SK-N-SH (cell line): ENCODE data around the gene ANKRD13B. TPM values are rescaled to one million over a fixed set of nuclear protein-coding genes. Genes with fewer than 3 reads are reported as not detected.

Source experiments
- CTCF ChIA-PET: fragments of 300-600, 350-600 bp; formaldehyde crosslinking; extraction: SDS; loops from one replicate; lab custom pipeline; 2021; lab: Yijun Ruan, JAX
- POLR2A ChIA-PET: fragments of 350-600 bp; sonication (Branson Sonifier 250); formaldehyde crosslinking; extraction: SDS; loops from one replicate; lab custom pipeline; 2020; ENCODE audit warnings: antibody characterized with exemption, inconsistent platforms; lab: Yijun Ruan, JAX
- DNase-seq: peaks from one replicate; pipeline ENCODE4 v3.0.0; 2012
- H2AFZ ChIP-seq: fragments of 200-600 bp; sonication (generic); 2 replicates; pipeline ENCODE4 v1.8.1; 2016; ENCODE audit warnings: antibody characterized with exemption, mild to moderate bottlenecking, low read depth
- H3F3A ChIP-seq: fragments of 200-600 bp; sonication (generic); replicated peaks from 2 replicates; pipeline ENCODE3; 2016; ENCODE audit warnings: antibody characterized with exemption, mild to moderate bottlenecking; ENCODE audit not compliant: insufficient read depth
- H3K27ac ChIP-seq, 2 experiments: fragments of 200-500 bp in 1 of 2; fragments of 200-600 bp in 1 of 2; sonication (Bioruptor generic) in 1 of 2; sonication (generic), shearing (Covaris generic) in 1 of 2; 2 replicates each; pipeline versions ENCODE4 v1.5.1 to v1.6.1; 2014 to 2016; ENCODE audit warnings: low read depth in 2 of 2, inconsistent platforms in 1 of 2, low read length in 1 of 2, mild to moderate bottlenecking in 1 of 2, mixed read lengths in 1 of 2
- H3K27me3 ChIP-seq: fragments of 200-600 bp; sonication (generic), shearing (Covaris generic); 2 replicates; pipeline ENCODE4 v1.6.1; 2016; ENCODE audit warnings: mixed run types; ENCODE audit not compliant: insufficient read depth
- H3K36me3 ChIP-seq, 2 experiments: fragments of 200-500 bp in 1 of 2; fragments of 200-600 bp in 1 of 2; sonication (Bioruptor generic) in 1 of 2; sonication (generic) in 1 of 2; replicated peaks in 1 of 2; 2 replicates each; pipeline versions ENCODE3 to v1.5.1; 2014 to 2016; ENCODE audit warnings: low read length in 1 of 2, mild to moderate bottlenecking in 1 of 2; ENCODE audit not compliant: insufficient read depth in 2 of 2, control insufficient read depth in 1 of 2
- H3K4me1 ChIP-seq, 2 experiments: fragments of 200-500 bp in 1 of 2; fragments of 200-600 bp in 1 of 2; sonication (Bioruptor generic) in 1 of 2; sonication (generic), shearing (Covaris generic) in 1 of 2; 2 replicates each; pipeline versions ENCODE4 v1.5.1 to v1.6.1; 2014 to 2016; ENCODE audit warnings: low read depth in 1 of 2, low read length in 1 of 2, mixed run types in 1 of 2; ENCODE audit not compliant: insufficient read depth in 2 of 2, control insufficient read depth in 1 of 2
- H3K4me2 ChIP-seq: fragments of 200-600 bp; sonication (generic), shearing (Covaris generic); 2 replicates; pipeline ENCODE4 v1.6.1; 2017; ENCODE audit warnings: mixed run types
- H3K4me3 ChIP-seq, 2 experiments: fragments of 200-500 bp in 1 of 2; fragments of 200-600 bp in 1 of 2; sonication (Bioruptor generic) in 1 of 2; sonication (generic), shearing (Covaris generic) in 1 of 2; 2 replicates each; pipeline versions ENCODE4 v1.5.1 to v1.8.1; 2014 to 2016; ENCODE audit warnings: low read depth in 2 of 2, inconsistent platforms in 1 of 2, low read length in 1 of 2, mild to moderate bottlenecking in 1 of 2, mixed read lengths in 1 of 2, moderate library complexity in 1 of 2
- H3K79me2 ChIP-seq: fragments of 200-600 bp; sonication (generic); 2 replicates; pipeline ENCODE4 v1.8.1; 2017; ENCODE audit warnings: mild to moderate bottlenecking; ENCODE audit not compliant: insufficient read depth
- H3K9ac ChIP-seq: fragments of 200-600 bp; sonication (generic); 2 replicates; pipeline ENCODE4 v1.6.1; 2017; ENCODE audit warnings: mixed run types
- H3K9me2 ChIP-seq: fragments of 200-600 bp; sonication (generic); 2 replicates; pipeline ENCODE4 v1.6.1; 2017; ENCODE audit warnings: mixed run types
- H3K9me3 ChIP-seq: fragments of 200-600 bp; sonication (generic); 2 replicates; pipeline ENCODE4 v1.6.1; 2017; ENCODE audit warnings: mixed run types, mild to moderate bottlenecking, moderate library complexity
- H4K20me1 ChIP-seq: fragments of 200-600 bp; sonication (generic); 2 replicates; pipeline ENCODE4 v1.6.1; 2017; ENCODE audit warnings: mild to moderate bottlenecking, mixed run types; ENCODE audit not compliant: insufficient read depth
- CHD2 ChIP-seq: fragments of 150-350 bp; IDR thresholded peaks from 2 replicates; pipeline ENCODE4 v1.6.1; 2018; ENCODE audit warnings: low read length; ENCODE audit not compliant: partially characterized antibody
- CTCF ChIP-seq: fragments of 200-600 bp; sonication (generic); IDR thresholded peaks from 2 replicates; pipeline ENCODE4 v1.6.1; 2017; ENCODE audit warnings: antibody characterized with exemption, mild to moderate bottlenecking, moderate library complexity
- ELF1 ChIP-seq: IDR thresholded peaks from 2 replicates; pipeline ENCODE4 v1.4.0; 2012
- EP300 ChIP-seq, 2 experiments: IDR thresholded peaks; 2 replicates each; pipeline versions ENCODE4 v1.4.0 to v1.6.1; 2012; ENCODE audit warnings: borderline replicate concordance in 1 of 2, low read depth in 1 of 2, low read length in 1 of 2
- EZH2phosphoT487 ChIP-seq: fragments of 200-600 bp; sonication (generic); IDR thresholded peaks from 2 replicates; pipeline ENCODE4 v1.6.1; 2017; ENCODE audit warnings: low read depth, mixed run types, mild to moderate bottlenecking, antibody characterized with exemption, moderate library complexity, borderline replicate concordance
- FOSL2 ChIP-seq: IDR thresholded peaks from 2 replicates; pipeline ENCODE4 v1.4.0; 2012; ENCODE audit warnings: low read depth, mild to moderate bottlenecking, moderate library complexity, borderline replicate concordance
- FOXM1 ChIP-seq: IDR thresholded peaks from 2 replicates; pipeline ENCODE4 v1.4.0; 2012; ENCODE audit warnings: low read depth, mild to moderate bottlenecking
- GABPA ChIP-seq: IDR thresholded peaks from 2 replicates; pipeline ENCODE4 v1.4.0; 2012; ENCODE audit warnings: low read depth, mild to moderate bottlenecking
- GATA2 ChIP-seq: sonication (generic); formaldehyde crosslinking; IDR thresholded peaks from 2 replicates; pipeline ENCODE4 v1.5.0; 2020; ENCODE audit warnings: mild to moderate bottlenecking, missing genetic modification reagents
- IRF3 ChIP-seq: fragments of 150-350 bp; IDR thresholded peaks from 2 replicates; pipeline ENCODE4 v1.6.1; 2016; ENCODE audit warnings: mild to moderate bottlenecking, low read depth, low read length
- JUND ChIP-seq: IDR thresholded peaks from 2 replicates; pipeline ENCODE4 v1.4.0; 2012
- MAX ChIP-seq: IDR thresholded peaks from 2 replicates; pipeline ENCODE4 v1.4.0; 2012; ENCODE audit warnings: low read depth
- MEF2A ChIP-seq: IDR thresholded peaks from 2 replicates; pipeline ENCODE4 v1.4.0; 2012; ENCODE audit warnings: low read depth, borderline replicate concordance
- MXI1 ChIP-seq: IDR thresholded peaks from 2 replicates; pipeline ENCODE4 v1.6.1; 2012; ENCODE audit warnings: mild to moderate bottlenecking, low read depth, low read length, improper control_type of control experiment
- NFIC ChIP-seq: IDR thresholded peaks from 2 replicates; pipeline ENCODE4 v1.4.0; 2012; ENCODE audit warnings: borderline replicate concordance
- POLR2AphosphoS5 ChIP-seq: IDR thresholded peaks from 2 replicates; pipeline ENCODE4 v1.6.1; 2012; ENCODE audit warnings: low read depth, low read length
- RFX5 ChIP-seq: IDR thresholded peaks from 2 replicates; pipeline ENCODE4 v1.6.1; 2012; ENCODE audit warnings: mild to moderate bottlenecking, improper control_type of control experiment, low read length
- TAF1 ChIP-seq: IDR thresholded peaks from 2 replicates; pipeline ENCODE4 v1.6.1; 2012; ENCODE audit warnings: low read depth, mild to moderate bottlenecking, low read length, moderate library complexity, borderline replicate concordance
- TCF12 ChIP-seq: IDR thresholded peaks from 2 replicates; pipeline ENCODE4 v1.4.0; 2012
- TEAD4 ChIP-seq: IDR thresholded peaks from 2 replicates; pipeline ENCODE4 v1.4.0; 2012; ENCODE audit warnings: mild to moderate bottlenecking, borderline replicate concordance; ENCODE audit not compliant: insufficient read depth
- YY1 ChIP-seq: IDR thresholded peaks from 2 replicates; pipeline ENCODE4 v1.4.0; 2012; ENCODE audit warnings: low read depth, mild to moderate bottlenecking
- WGBS: methylation state at CpG from one replicate; pipeline ENCODE4 v1.1.6; 2017; ENCODE audit warnings: low lambda C conversion rate; 5-methylcytosine and 5-hydroxymethylcytosine counted together
- polyA plus RNA-seq, 3 experiments: library from polyadenylated mRNA; depleted of rRNA; stranded (reverse); fragments of >200 nt; gene quantifications; 2 replicates each; pipeline ENCODE4 v1.2.3, GENCODE V29; 2012

Gene ANKRD13B
- polyA plus RNA-seq, 1 of the 3 experiments (the other 2 are of a cell fraction), result 16.1 TPM

GRCh38 chr17:29659155-29659554 lies 66.2 kb downstream of the ANKRD13B start:
- TF ChIP-seq MXI1 (no peak), ELF1 (no peak), CHD2 (no peak), MAX (no peak), FOXM1 (no peak), EZH2phosphoT487 (no peak), JUND (no peak)
- TF ChIP-seq, all 33 proteins: peak for 0
- Histone ChIP-seq H3K27me3 (no peaks in the 10 kb centered on the region), H3K9ac (no peak overlapping the region), H3K4me3 (no peak overlapping the region), H3K9me3 (no peaks in the 10 kb centered on the region), H3K36me3 (peaks cover 10 to 26% of the 10 kb centered on the region in 2 experiments), H3K79me2 (no peaks in the 10 kb centered on the region), H3K4me2 (no peak overlapping the region), H3K9me2 (no peaks in the 10 kb centered on the region), H2AFZ (no peak overlapping the region), H3F3A (peaks cover 7% of the 10 kb centered on the region), H3K4me1 (peaks cover 0 to 15% of the 10 kb centered on the region in 2 experiments; a peak in 2 of 4 replicates), H4K20me1 (no peaks in the 10 kb centered on the region), H3K27ac (no peak overlapping the region)
- WGBS, result 89% methylated on average over 2 of the region's 2 CpGs
- ChIA-PET CTCF (no interaction called here), POLR2A (no interaction called here)
- DNase-seq, result no peak

- peaks cover 15% of the 10 kb centered on the region for H3F3A ChIP-seq
- H3K4me2 ChIP-seq, result no peak overlapping the region
- H3K9me3 ChIP-seq, result no peaks in the 10 kb centered on the region
- H3K4me1 ChIP-seq, result peaks cover 0 to 31% of the 10 kb centered on the region in 2 experiments; a peak in 2 of 4 replicates
- no peak overlapping the region for H3K27ac ChIP-seq
- no peaks in the 10 kb centered on the region for H4K20me1 ChIP-seq
- no peak for TF ChIP-seq YY1
- TF ChIP-seq MEF2A, result no peak
- no peak for TF ChIP-seq EP300 (IDR thresholded peaks at IDR 0.05; ENCODE audit: borderline replicate concordance in 1 of 2, low read depth in 1 of 2, low read length in 1 of 2)
- TF ChIP-seq CTCF, result no peak
- no peak for TF ChIP-seq FOSL2
- no peak for TF ChIP-seq NFIC
- no peak for TF ChIP-seq FOXM1
- no peak for TF ChIP-seq ELF1
- no peak for TF ChIP-seq CHD2
- no peak for TF ChIP-seq EZH2phosphoT487
- no peak for TF ChIP-seq GATA2 (CRISPR knock-in tag)
- no peak for TF ChIP-seq TCF12
- no peak for TF ChIP-seq TAF1
- TF ChIP-seq GABPA, result no peak
- no peak for TF ChIP-seq MXI1
- no peak for TF ChIP-seq TEAD4
- TF ChIP-seq RFX5, result no peak
- TF ChIP-seq POLR2AphosphoS5, result no peak
- TF ChIP-seq IRF3, result no peak
- no peak for DNase-seq
- no peak overlapping the region for H3K9ac ChIP-seq
- CTCF ChIA-PET, result interaction anchor here (1.1 kb wide), 1 partner anchor 69 kb away, joined by 3 read pairs; no protein-coding TSS in a partner anchor
- no peaks in the 10 kb centered on the region for H3K79me2 ChIP-seq
- no peak overlapping the region for H3K4me3 ChIP-seq
- POLR2A ChIA-PET, result no interaction called here
- no peak overlapping the region for H2AFZ ChIP-seq
- H3K9me2 ChIP-seq, result no peaks in the 10 kb centered on the region
- H3K36me3 ChIP-seq, result peaks cover 15 to 21% of the 10 kb centered on the region in 2 experiments
- no peaks in the 10 kb centered on the region for H3K27me3 ChIP-seq
- WGBS, result 66% methylated on average over 2 of the region's 2 CpGs
Observed at GRCh38 chr17:29661213-29661612, 68.3 kb downstream of the ANKRD13B start.
